ENCODE measurements around the gene NAA80.

DNA sequence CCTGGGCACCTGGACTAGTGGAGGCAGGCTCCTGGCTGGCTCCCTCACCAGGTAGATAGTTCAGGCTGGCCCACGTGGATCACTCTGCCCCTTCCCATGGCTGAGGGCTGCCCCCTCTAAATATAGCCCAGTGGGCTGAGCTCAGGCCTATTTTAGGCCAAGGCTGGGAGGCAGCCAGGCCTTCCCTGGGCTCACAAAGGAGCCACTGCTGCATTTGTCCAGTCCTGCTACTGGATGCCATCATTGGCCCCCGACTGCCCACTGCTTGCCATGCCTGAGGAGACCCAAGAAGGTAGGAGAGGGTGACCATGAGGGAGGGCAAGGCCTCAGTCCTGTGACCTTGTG lies 20.4 kb downstream of the NAA80 start, which contains the start of gene LSMEM2:
- TF ChIP-seq, protein P1, sequence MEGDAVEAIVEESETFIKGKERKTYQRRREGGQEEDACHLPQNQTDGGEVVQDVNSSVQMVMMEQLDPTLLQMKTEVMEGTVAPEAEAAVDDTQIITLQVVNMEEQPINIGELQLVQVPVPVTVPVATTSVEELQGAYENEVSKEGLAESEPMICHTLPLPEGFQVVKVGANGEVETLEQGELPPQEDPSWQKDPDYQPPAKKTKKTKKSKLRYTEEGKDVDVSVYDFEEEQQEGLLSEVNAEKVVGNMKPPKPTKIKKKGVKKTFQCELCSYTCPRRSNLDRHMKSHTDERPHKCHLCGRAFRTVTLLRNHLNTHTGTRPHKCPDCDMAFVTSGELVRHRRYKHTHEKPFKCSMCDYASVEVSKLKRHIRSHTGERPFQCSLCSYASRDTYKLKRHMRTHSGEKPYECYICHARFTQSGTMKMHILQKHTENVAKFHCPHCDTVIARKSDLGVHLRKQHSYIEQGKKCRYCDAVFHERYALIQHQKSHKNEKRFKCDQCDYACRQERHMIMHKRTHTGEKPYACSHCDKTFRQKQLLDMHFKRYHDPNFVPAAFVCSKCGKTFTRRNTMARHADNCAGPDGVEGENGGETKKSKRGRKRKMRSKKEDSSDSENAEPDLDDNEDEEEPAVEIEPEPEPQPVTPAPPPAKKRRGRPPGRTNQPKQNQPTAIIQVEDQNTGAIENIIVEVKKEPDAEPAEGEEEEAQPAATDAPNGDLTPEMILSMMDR (IDR thresholded peaks at IDR 0.05) = no peak
- TF ChIP-seq POLR2A (IDR thresholded peaks at IDR 0.05) = no peak
